Stimulated activated CD4-positive, alpha-beta T cell treated with anti-CD3 and anti-CD28 coated beads, Interleukin-15, amount 100 ng/mL, for 1 hour (primary cell): ENCODE data around the gene ATP1B1.

Experiments used
- DNase-seq, 2 donors: peaks; one replicate each; pipeline ENCODE4 v3.0.0-alpha.2; 2020; ENCODE audit warnings: low read depth in 1 of 2, low spot score in 1 of 2

ATP1B1 gene

GRCh38 chr1:169106095-169106920 is at the start of gene ATP1B1:
Gene ATP1B1 (plus strand): TSS chr1:169106690. CDS start chr1:169106830, 140 bp downstream.
- peak; percentile 66 to 76 for DNase-seq

GRCh38 chr1:169059421-169059820 is 47.1 kb upstream of the ATP1B1 start:
- DNase-seq = no peak

- no peak for DNase-seq
These were observed 46.3 kb upstream of the ATP1B1 start for GRCh38 chr1:169060043-169060722.

GRCh38 chr1:169060919-169061639 is 45.4 kb upstream of the ATP1B1 start:
- no peak for DNase-seq

- DNase-seq = no peak
These were observed 44.3 kb upstream of the ATP1B1 start for GRCh38 chr1:169062152-169062551.

- DNase-seq = no peak
These were observed 42.4 kb upstream of the ATP1B1 start for GRCh38 chr1:169064103-169064502.

- no peak for DNase-seq
These were observed 35.9 kb upstream of the ATP1B1 start for GRCh38 chr1:169070547-169070946.

- no peak for DNase-seq
These were observed 35.5 kb upstream of the ATP1B1 start for GRCh38 chr1:169070958-169071357.

- DNase-seq = no peak
These were observed 33.4 kb upstream of the ATP1B1 start for GRCh38 chr1:169072945-169073725.

GRCh38 chr1:169078163-169078883 is 28.2 kb upstream of the ATP1B1 start:
- DNase-seq = no peak

GRCh38 chr1:169081503-169082123 is 24.9 kb upstream of the ATP1B1 start:
- DNase-seq = no peak

GRCh38 chr1:169085911-169086310 is 20.6 kb upstream of the ATP1B1 start:
- DNase-seq = no peak

GRCh38 chr1:169086603-169087455 is 19.7 kb upstream of the ATP1B1 start:
- no peak for DNase-seq

GRCh38 chr1:169087876-169088275 is 18.6 kb upstream of the ATP1B1 start:
- no peak for DNase-seq

GRCh38 chr1:169089776-169090175 is 16.7 kb upstream of the ATP1B1 start:
- no peak for DNase-seq

- no peak for DNase-seq
These were observed 16.1 kb upstream of the ATP1B1 start for GRCh38 chr1:169090308-169090899.

GRCh38 chr1:169090900-169091311 is 15.6 kb upstream of the ATP1B1 start:
- DNase-seq = no peak

- no peak for DNase-seq
These were observed 15.0 kb upstream of the ATP1B1 start for GRCh38 chr1:169091480-169091941.
